HG03196 (cell line): Measurements from ENCODE around the gene CABYR.
"Not testable (repeated sequence)": the region's sequence is repeated elsewhere in the genome, so short reads cannot be mapped to it uniquely, and the experiment has no call there.

Experiments
- ATAC-seq: cut with Tn5 transposase; IDR thresholded peaks from one replicate; pipeline ENCODE4 v1.9.1; 2021; ENCODE audit not compliant: unreplicated experiment

Gene CABYR

DNA sequence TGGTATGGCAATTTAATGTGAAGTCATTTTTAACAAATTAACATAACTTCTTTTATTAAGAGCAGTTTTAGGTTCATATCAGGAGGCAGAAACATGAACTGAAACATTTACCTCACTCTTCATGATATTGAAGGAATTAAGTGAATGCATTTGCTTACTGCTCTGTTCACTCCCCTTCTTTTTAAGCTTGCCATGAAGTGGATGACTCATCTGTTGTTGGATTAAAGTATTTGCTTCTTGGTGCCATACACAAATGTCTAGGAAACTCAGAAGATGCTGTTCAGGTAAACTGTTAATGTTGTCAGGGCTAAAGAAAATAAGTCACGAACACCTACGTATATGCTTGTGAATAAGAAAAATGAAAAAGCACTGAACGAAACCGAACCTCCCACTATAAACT is 10.2 kb upstream of the CABYR start:
- ATAC-seq, result no peak

GRCh38 chr18:24130494-24130893 is 8.4 kb upstream of the CABYR start:
- no peak for ATAC-seq

DNA sequence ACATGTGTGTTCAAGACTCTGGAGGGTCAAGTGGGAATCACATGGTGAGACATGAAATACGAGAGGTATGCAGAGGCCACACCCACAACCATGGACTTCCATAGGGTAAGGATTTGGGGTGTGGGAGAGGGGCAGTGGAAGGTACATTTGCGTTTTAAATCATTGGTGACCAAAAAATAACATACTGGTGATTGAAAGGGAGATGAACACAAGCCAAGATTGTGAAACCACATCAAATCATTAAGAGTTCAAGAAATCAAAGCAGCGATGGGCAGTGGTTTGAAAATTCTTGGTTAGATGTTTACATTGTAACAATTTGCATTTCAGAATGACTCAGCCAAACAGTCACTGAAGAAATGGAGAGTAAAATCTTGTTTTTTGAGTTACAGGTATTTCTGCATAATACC is 1.9 kb upstream of the CABYR start:
- no peak for ATAC-seq

DNA sequence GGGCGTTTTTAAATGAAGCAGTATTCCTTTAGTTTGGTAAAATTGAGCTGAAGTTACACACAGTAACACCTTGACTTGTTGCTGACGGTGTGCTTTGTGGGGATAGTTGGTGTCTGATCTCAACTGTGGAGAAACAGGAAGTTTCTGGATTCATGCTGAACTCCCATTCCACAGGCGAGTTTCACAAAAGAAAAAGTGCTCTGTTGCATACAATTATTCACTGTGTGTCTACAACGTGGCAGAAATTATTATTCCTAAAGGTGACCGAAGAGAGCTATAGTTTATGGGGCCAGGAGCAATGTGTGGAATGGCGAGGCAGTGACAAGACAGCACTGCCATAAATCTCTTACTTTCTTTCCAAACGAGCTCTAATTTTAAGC is 463 bp upstream of the CABYR start:
- no peak for ATAC-seq

DNA sequence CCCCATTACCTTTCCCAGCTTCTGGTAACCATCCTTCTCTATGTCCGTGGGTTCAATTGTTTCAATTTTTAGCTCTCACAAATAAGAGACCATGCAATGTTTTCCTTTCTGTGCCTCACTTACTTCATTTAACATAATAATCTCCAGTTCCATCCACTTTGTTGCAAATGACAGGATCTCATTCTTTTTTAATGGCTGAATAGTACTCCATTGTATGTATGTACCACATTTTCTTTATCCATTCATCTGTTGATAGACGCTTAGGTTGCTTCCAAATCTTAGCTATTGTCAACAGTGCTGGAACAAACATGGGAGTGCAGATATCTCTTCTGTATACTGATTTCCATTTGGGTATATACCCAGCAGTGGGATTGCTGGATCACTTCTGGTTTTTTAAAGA is 1.8 kb downstream of the CABYR start:
- no peak for ATAC-seq

DNA sequence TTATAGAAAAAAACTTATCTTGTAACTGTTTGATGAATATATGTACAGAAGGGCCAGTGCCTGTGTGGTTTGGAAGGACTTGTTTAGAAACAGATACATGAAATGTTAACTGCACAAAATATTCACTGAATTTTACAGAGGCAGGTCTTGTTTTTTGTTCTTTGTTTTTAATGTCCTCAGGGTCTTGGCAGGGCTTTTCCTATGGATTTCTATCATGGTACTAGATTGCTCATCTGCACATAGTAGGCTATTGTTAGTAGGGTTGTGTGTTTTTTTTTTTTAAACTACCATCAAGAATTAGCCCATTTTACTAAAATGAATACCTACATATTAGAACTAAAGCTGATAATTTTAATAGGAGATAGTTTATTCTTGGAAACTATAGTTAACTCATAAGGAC is 3.5 kb downstream of the CABYR start:
- no peak for ATAC-seq

GRCh38 chr18:24149591-24149990 is 10.7 kb downstream of the CABYR start:
- ATAC-seq, result not testable (repeated sequence)

DNA sequence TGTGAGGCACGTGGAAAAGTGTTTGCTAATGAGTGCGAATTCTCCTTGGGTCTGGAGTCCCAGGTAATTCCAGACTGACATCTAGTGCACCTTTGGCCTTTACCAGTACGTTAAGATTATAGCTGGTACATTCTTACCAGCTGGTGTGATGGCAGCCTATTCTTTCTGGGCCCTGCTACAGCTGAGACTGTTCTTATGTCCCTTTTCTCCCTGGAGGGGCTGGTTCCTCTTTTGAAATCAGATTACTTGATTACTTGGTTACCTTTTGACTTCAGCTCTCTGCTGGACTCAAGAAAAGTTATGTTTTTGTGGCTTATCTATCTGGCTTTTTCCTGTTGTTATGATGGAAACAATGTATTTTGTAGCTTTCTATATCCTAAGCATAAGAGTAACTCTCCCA is 14.5 kb downstream of the CABYR start:
- no peak for ATAC-seq

- ATAC-seq, result no peak
These were observed 19.0 kb downstream of the CABYR start for GRCh38 chr18:24157855-24158254.

- ATAC-seq, result no peak
These were observed 21.2 kb downstream of the CABYR start for GRCh38 chr18:24160086-24160485.

GRCh38 chr18:24161304-24161703 is 22.4 kb downstream of the CABYR start:
- ATAC-seq, result no peak

- no peak for ATAC-seq
These were observed 29.6 kb downstream of the CABYR start for GRCh38 chr18:24168496-24168895.

DNA sequence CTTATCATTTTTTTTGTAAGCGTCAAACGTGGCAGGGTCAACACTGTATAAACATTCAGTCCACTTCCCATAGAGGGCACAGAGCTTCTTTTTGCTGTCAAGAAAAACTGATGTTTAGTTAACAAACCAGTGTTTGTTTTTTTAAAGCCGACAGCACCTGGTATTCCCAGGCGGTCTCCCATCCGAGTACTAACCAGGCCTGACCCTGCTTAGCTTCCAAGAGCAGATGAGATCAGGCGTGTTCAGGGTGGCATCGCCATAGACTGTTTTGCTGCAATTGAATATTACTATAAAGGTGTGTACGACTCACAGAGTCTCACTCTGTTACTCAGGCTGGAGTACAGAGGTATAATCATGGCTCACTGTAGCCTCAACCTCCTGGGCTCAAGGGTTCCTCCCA is 31.5 kb downstream of the CABYR start:
- ATAC-seq, result no peak

DNA sequence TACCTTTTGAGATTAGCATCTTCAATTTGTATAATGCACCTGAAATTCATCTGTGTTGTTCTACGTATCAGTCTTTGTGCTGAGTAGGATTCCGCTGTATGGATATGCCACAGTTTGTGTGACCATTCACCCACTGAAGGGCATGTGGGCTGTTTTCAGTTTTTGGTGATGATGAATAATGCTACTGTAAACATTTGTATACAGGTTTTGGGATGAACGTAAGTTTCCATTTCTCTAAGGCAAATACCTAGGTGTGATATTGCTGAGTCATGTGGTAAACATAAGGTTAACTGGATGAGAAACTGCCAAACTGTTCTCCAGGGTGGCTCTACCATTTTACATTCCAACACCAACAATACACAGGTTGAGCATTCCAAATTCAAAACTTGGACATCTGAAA is 35.1 kb downstream of the CABYR start:
- ATAC-seq, result no peak

DNA sequence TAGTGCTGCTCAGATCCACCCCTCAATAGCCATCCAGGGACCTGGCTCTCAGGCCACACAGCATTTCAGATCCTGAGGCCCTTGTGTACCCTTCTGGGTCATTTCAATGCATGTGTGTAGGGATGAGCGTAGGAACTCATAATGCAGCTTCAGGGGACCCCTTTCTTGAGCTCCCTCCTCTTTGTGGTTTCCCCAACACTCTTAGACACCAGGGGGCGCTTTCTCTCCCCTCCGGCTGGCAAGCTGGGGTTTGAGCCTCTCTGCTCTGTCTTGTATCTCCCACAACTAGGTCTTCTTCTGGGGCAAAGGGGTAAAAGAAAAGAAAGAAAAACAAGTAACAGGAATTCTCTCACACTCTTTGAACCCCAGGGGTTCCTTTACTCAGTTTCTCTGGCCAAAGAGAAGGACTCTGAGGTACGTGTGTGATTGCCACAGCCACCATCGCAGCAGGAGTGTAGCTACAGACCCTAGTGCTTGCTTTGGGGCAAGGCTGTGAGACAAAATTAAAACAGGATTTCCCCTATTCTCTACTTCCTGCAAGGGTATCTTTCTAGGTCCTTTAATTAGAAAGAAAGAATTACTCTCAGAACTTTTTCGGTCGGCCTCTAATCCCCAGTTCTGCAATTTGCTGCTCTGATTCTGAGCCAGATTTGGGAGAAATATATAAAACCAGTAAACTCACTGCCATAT is 38.0 kb downstream of the CABYR start:
- ATAC-seq, result peak; percentile 72

DNA sequence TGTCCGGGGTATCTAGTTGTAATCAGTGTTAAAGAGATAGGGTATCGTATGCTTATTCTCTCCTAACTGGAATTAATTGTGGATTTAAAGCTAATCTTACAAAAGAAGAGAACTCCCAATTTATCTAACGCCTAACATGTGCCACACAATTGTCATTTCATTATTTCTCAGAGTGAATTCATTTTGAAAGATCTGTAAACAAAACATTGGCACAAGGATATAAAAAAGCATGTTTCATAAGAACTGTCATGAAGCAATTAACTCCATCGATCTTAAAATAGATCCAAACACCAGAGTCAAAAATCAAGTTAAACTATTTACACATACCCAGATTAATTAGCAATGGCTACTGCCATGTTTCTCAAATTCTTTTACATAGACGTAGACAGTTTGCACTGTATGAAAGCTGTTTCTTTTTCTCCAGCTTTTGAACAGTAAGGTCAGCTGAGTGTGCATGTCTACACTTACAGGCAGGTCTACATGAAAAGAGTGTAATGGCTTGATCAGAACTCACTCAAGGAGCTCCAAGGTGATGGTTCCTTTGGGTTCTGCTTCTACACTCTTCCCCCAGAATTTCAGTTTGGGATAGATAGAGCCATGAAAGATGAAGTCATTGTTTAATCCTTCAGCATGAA is 38.8 kb downstream of the CABYR start:
- no peak for ATAC-seq

DNA sequence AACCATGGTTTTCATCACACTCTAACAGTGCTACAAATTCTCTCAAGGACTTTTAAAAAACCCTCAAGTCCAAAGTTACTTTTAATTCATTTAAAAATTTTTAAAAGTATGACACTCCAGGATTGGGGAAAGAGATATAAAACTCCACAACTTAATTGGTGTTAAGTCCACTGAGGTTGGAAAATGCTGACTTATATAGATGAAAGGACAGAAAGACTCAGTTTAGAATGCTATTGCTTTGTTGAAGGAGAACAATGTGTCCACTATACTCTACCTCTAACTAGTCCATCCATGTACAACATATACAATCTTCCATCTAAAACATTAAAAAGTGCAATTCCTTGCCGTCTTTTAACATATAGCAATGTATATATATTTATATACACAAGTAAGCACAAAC is 41.2 kb downstream of the CABYR start:
- ATAC-seq, result no peak

- ATAC-seq, result no peak
These were observed 42.9 kb downstream of the CABYR start for GRCh38 chr18:24181806-24182205.

- ATAC-seq, result no peak
These were observed 46.9 kb downstream of the CABYR start for GRCh38 chr18:24185805-24186204.

DNA sequence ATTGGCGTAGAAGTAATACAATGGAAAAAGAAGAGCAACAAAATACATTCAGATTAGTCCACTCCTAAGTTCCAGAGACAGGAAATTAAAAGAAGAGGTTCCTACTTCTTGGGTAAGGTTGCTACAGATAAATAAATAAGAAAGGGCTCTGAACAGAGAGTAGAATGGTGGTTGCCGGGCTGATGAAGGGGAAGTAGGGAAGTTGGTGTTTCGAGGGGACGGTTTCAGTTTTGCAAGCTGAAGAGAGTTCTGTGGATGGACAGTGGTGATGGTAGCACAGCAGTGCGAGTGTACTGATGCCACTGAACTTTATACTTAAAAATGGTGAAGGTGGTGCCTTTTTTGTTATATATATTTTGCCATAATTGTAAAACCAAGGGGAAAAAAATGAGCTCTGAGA is 48.2 kb downstream of the CABYR start:
- ATAC-seq, result no peak

DNA sequence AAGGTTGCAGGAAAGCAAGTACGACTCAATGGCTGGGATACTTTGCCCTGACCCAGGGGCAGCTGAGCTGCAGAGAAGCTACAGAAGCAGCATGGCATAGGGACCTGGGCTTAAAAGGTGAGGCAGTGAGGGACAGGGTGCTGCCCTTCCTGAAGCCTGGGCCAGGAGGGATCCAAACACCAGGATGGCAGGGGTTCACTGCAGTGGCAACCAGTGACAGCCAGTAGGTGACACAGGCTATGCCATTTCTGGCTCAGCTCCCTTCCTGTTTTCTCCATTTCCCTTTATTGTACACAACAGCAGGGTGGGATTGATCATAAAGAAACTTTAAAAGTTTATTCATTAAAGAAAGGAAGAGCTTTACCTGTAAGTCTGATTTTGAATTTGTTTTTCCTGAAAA is 48.8 kb downstream of the CABYR start:
- ATAC-seq, result no peak

GRCh38 chr18:24188120-24188519 is 49.3 kb downstream of the CABYR start:
- ATAC-seq, result no peak

GRCh38 chr18:24189007-24189528 is 50.2 kb downstream of the CABYR start:
- ATAC-seq, result peak; percentile 64
